H9 (cell line): ENCODE measurements around the gene KAZN. TPM values are rescaled to one million over a fixed set of nuclear protein-coding genes. Genes with fewer than 3 reads are reported as not detected.

ENCODE experiments used
- DNase-seq: peaks from one replicate; pipeline ENCODE4 v3.0.0-alpha.2; 2017
- H2AFZ ChIP-seq: one replicate; pipeline ENCODE4 v1.6.1; 2013; ENCODE audit warnings: mild to moderate bottlenecking, low read length, control low read depth, moderate library complexity
- H2AK5ac ChIP-seq: 2 replicates; pipeline ENCODE4 v1.6.1; 2013; ENCODE audit warnings: low read length, control low read depth, mixed read lengths; ENCODE audit not compliant: insufficient read length
- H2BK120ac ChIP-seq: one replicate; pipeline ENCODE4 v1.6.1; 2013; ENCODE audit warnings: low read depth, mild to moderate bottlenecking, low read length, control low read depth, inconsistent platforms; ENCODE audit not compliant: poor library complexity, severe bottlenecking
- H2BK12ac ChIP-seq: 2 replicates; pipeline ENCODE4 v1.6.1; 2013; ENCODE audit warnings: low read length, control low read depth, mixed read lengths, low read depth; ENCODE audit not compliant: insufficient read length
- H2BK15ac ChIP-seq: 2 replicates; pipeline ENCODE4 v1.6.1; 2013; ENCODE audit warnings: low read depth, low read length, control low read depth
- H2BK20ac ChIP-seq: one replicate; pipeline ENCODE4 v1.6.1; 2013; ENCODE audit warnings: low read depth, mild to moderate bottlenecking, low read length, control low read depth, inconsistent platforms; ENCODE audit not compliant: poor library complexity, severe bottlenecking
- H2BK5ac ChIP-seq: 2 replicates; pipeline ENCODE4 v1.6.1; 2013; ENCODE audit warnings: low read length, control low read depth, mixed read lengths; ENCODE audit not compliant: insufficient read length
- H3K14ac ChIP-seq: 2 replicates; pipeline ENCODE4 v1.6.1; 2013; ENCODE audit warnings: low read length, control low read depth; ENCODE audit not compliant: insufficient read depth
- H3K18ac ChIP-seq: 2 replicates; pipeline ENCODE4 v1.6.1; 2013; ENCODE audit warnings: low read depth, mild to moderate bottlenecking, mixed read lengths, low read length, control low read depth; ENCODE audit not compliant: insufficient read length
- H3K23ac ChIP-seq: 2 replicates; pipeline ENCODE4 v1.6.1; 2013; ENCODE audit warnings: low read length, control low read depth, mixed read lengths, low read depth; ENCODE audit not compliant: insufficient read length
- H3K23me2 ChIP-seq: 2 replicates; pipeline ENCODE4 v1.6.1; 2013; ENCODE audit warnings: low read depth, mild to moderate bottlenecking, mixed read lengths, low read length, control low read depth; ENCODE audit not compliant: insufficient read length, poor library complexity, severe bottlenecking
- H3K27ac ChIP-seq: 2 replicates; pipeline ENCODE4 v1.5.1; 2013; ENCODE audit warnings: low read length, control low read depth, mixed read lengths, low read depth; ENCODE audit not compliant: insufficient read length
- H3K27me3 ChIP-seq: 2 replicates; pipeline ENCODE4 v1.6.1; 2013; ENCODE audit warnings: low read length, control low read depth, inconsistent platforms; ENCODE audit not compliant: insufficient read depth
- H3K4ac ChIP-seq: 2 replicates; pipeline ENCODE4 v1.6.1; 2013; ENCODE audit warnings: low read depth, mild to moderate bottlenecking, control low read depth, inconsistent platforms, low read length, moderate library complexity
- H3K4me1 ChIP-seq: 2 replicates; pipeline ENCODE4 v1.6.1; 2013; ENCODE audit warnings: low read length, control low read depth, inconsistent platforms; ENCODE audit not compliant: insufficient read depth
- H3K4me2 ChIP-seq: 2 replicates; pipeline ENCODE4 v1.6.1; 2013; ENCODE audit warnings: low read length, control low read depth, mixed read lengths; ENCODE audit not compliant: insufficient read length, insufficient read depth
- H3K56ac ChIP-seq: 2 replicates; pipeline ENCODE4 v1.6.1; 2013; ENCODE audit warnings: low read depth, mild to moderate bottlenecking, mixed read lengths, low read length, control low read depth; ENCODE audit not compliant: insufficient read length
- H3K79me1 ChIP-seq: 2 replicates; pipeline ENCODE4 v1.6.1; 2013; ENCODE audit warnings: low read depth, mild to moderate bottlenecking, moderate library complexity, low read length, control low read depth, inconsistent platforms; ENCODE audit not compliant: insufficient read depth, poor library complexity, severe bottlenecking
- H3K79me2 ChIP-seq: 2 replicates; pipeline ENCODE4 v1.6.1; 2013; ENCODE audit warnings: low read length, control low read depth, inconsistent platforms; ENCODE audit not compliant: insufficient read depth
- H3K9ac ChIP-seq: 2 replicates; pipeline ENCODE4 v1.6.1; 2013; ENCODE audit warnings: low read length, control low read depth, mixed read lengths; ENCODE audit not compliant: insufficient read length; ENCODE audit errors: extremely low read depth
- H3K9me3 ChIP-seq: one replicate; pipeline ENCODE4 v1.6.1; 2013; ENCODE audit warnings: low read depth, low read length, inconsistent platforms; ENCODE audit not compliant: control insufficient read depth
- H3T11ph ChIP-seq: one replicate; pipeline ENCODE4 v1.6.1; 2013; ENCODE audit warnings: mild to moderate bottlenecking, low read length, control low read depth, inconsistent platforms
- H4K20me1 ChIP-seq: one replicate; pipeline ENCODE4 v1.6.1; 2013; ENCODE audit not compliant: control insufficient read depth, insufficient read length, insufficient read depth
- H4K5ac ChIP-seq: 2 replicates; pipeline ENCODE4 v1.6.1; 2013; ENCODE audit warnings: low read depth, mild to moderate bottlenecking, mixed read lengths, low read length, control low read depth; ENCODE audit not compliant: insufficient read length
- H4K8ac ChIP-seq: replicated peaks from 2 replicates; pipeline ENCODE4 v1.6.1; 2013; ENCODE audit warnings: low read length, control low read depth, mixed read lengths, low read depth; ENCODE audit not compliant: insufficient read length
- H4K91ac ChIP-seq: 2 replicates; pipeline ENCODE4 v1.6.1; 2013; ENCODE audit warnings: low read depth, mild to moderate bottlenecking, moderate library complexity, mixed read lengths, low read length, control low read depth; ENCODE audit not compliant: insufficient read length
- H3K27ac Mint-ChIP-seq, 3 experiments: 2 replicates in 2 of 3; 3 replicates in 1 of 3; pipeline ENCODE4 v1.8.0; 2020 to 2021; ENCODE audit warnings: mixed read lengths in 3 of 3, mild to moderate bottlenecking in 1 of 3, moderate library complexity in 1 of 3
- H3K27me3 Mint-ChIP-seq: 2 replicates; pipeline ENCODE4 v1.8.0; 2021; ENCODE audit warnings: low read depth, mild to moderate bottlenecking, moderate library complexity, mixed read lengths
- H3K36me3 Mint-ChIP-seq, 3 experiments: 2 replicates in 2 of 3; 3 replicates in 1 of 3; pipeline ENCODE4 v1.8.0; 2020 to 2021; ENCODE audit warnings: low read depth in 3 of 3, mixed read lengths in 3 of 3; ENCODE audit not compliant: insufficient read depth in 1 of 3
- H3K4me1 Mint-ChIP-seq, 2 experiments: 2 replicates each; pipeline ENCODE4 v1.8.0; 2020; ENCODE audit warnings: mixed read lengths in 2 of 2
- H3K4me3 Mint-ChIP-seq, 2 experiments: 2 replicates in 1 of 2; 3 replicates in 1 of 2; pipeline ENCODE4 v1.8.0; 2020 to 2021; ENCODE audit warnings: mild to moderate bottlenecking in 2 of 2, mixed read lengths in 2 of 2, moderate library complexity in 1 of 2
- H3K9me3 Mint-ChIP-seq, 2 experiments: 2 replicates in 1 of 2; 3 replicates in 1 of 2; pipeline ENCODE4 v1.8.0; 2020; ENCODE audit warnings: mild to moderate bottlenecking in 2 of 2, mixed read lengths in 2 of 2, moderate library complexity in 1 of 2
- WGBS: extraction: QIAGEN DNeasy Blood & Tissue Kit; methylation state at CpG from one replicate; pipeline ENCODE4 v1.1.7; 2013; ENCODE audit warnings: missing lambda C conversion rate, low lambda C conversion rate, mixed read lengths; ENCODE audit not compliant: insufficient read length; ENCODE audit errors: extremely low coverage; 5-methylcytosine and 5-hydroxymethylcytosine counted together
- total RNA-seq: library from RNA; stranded (reverse); gene quantifications from 2 replicates; pipeline ENCODE4 v1.2.1, GENCODE V29; 2021
- TF ChIP-seq, protein P1 (sequence below): fragments of 200-600 bp; sonication (generic); conservative IDR thresholded peaks from 3 replicates; pipeline ENCODE4 v1.8.0; 2021; ENCODE audit warnings: antibody characterized with exemption, mild to moderate bottlenecking

Gene KAZN
- total RNA-seq, 1 experiment from 2014 or later: 7.6 TPM

DNA sequence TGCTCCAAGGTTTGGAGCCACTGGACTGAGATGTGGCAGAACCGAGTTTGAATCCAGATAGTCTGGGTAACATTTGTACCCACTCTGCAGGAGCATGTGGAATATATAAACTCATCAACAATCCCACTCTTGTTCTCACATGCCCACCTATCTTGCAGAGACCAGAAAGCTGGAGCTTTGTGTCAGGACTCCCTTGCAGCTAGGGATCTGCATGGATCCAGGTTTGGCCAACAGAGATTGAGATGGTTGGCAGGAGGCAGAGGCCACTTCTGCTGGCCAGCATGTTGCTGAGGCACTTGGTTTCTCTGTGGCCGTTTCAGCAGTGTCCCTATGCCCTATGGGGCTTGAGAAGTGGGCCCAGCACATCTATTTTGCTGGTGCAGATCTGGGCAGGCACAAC is 208.3 kb downstream of the KAZN start:
- Histone ChIP-seq H3K9ac (no peak overlapping the region), H3K4me2 (no peak overlapping the region), H3K4ac (no peak overlapping the region), H3K9me3 (peaks cover 10% of the 10 kb centered on the region), H2BK12ac (no peak overlapping the region), H2BK20ac (no peak overlapping the region), H4K5ac (no peak overlapping the region), H3K56ac (no peak overlapping the region), H3K23me2 (no peaks in the 10 kb centered on the region), H4K91ac (no peak overlapping the region), H2BK5ac (no peak overlapping the region), H3K79me2 (no peaks in the 10 kb centered on the region), H4K8ac (no peak overlapping the region), H3K4me1 (no peaks in the 10 kb centered on the region), H2AFZ (no peak overlapping the region), H3K79me1 (no peaks in the 10 kb centered on the region), H4K20me1 (no peaks in the 10 kb centered on the region), H2BK15ac (no peak overlapping the region), H3K27ac (no peak overlapping the region), H3K27me3 (no peaks in the 10 kb centered on the region), H3T11ph (no peak overlapping the region), H3K14ac (no peak overlapping the region), H3K18ac (no peak overlapping the region), H2BK120ac (no peak overlapping the region), H2AK5ac (no peak overlapping the region), H3K23ac (no peak overlapping the region)
- no peaks in the 10 kb centered on the region for H3K4me1 Mint-ChIP-seq
- H3K27ac Mint-ChIP-seq: no peak overlapping the region
- DNase-seq: no peak
- peaks cover 2% of the 10 kb centered on the region for H3K27me3 Mint-ChIP-seq
- H3K4me3 Mint-ChIP-seq: no peak overlapping the region
- TF ChIP-seq, protein P1, sequence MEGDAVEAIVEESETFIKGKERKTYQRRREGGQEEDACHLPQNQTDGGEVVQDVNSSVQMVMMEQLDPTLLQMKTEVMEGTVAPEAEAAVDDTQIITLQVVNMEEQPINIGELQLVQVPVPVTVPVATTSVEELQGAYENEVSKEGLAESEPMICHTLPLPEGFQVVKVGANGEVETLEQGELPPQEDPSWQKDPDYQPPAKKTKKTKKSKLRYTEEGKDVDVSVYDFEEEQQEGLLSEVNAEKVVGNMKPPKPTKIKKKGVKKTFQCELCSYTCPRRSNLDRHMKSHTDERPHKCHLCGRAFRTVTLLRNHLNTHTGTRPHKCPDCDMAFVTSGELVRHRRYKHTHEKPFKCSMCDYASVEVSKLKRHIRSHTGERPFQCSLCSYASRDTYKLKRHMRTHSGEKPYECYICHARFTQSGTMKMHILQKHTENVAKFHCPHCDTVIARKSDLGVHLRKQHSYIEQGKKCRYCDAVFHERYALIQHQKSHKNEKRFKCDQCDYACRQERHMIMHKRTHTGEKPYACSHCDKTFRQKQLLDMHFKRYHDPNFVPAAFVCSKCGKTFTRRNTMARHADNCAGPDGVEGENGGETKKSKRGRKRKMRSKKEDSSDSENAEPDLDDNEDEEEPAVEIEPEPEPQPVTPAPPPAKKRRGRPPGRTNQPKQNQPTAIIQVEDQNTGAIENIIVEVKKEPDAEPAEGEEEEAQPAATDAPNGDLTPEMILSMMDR: no peak
- peaks cover 23% of the 10 kb centered on the region in 2 experiments for H3K9me3 Mint-ChIP-seq
- peaks cover 11 to 15% (median 15%) of the 10 kb centered on the region in 3 experiments; a peak in 6 of 7 replicates for H3K36me3 Mint-ChIP-seq
- WGBS: no CpG with 5 or more reads among the region's 2 CpGs
